ENCODE measurements around the gene ASAP2. TPM values are rescaled to one million over a fixed set of nuclear protein-coding genes. Genes with fewer than 3 reads are reported as not detected.
"Not testable (repeated sequence)": the region's sequence is repeated elsewhere in the genome, so short reads cannot be mapped to it uniquely, and the experiment has no call there.

Gene ASAP2
- polyA plus RNA-seq, 4 donors: 50.3 to 63.5 (median 58.3) TPM

GRCh38 chr2:9391961-9392720, 185.5 kb downstream of the ASAP2 start:
- DNase-seq (ENCODE audit: low read depth in 4 of 4, low spot score in 3 of 4): no peak

GRCh38 chr2:9392898-9393765, 186.5 kb downstream of the ASAP2 start:
- DNase-seq (ENCODE audit: low read depth in 4 of 4, low spot score in 3 of 4): no peak

- DNase-seq (ENCODE audit: low read depth in 4 of 4, low spot score in 3 of 4): no peak
Measured at GRCh38 chr2:9394816-9395215, 188.2 kb downstream of the ASAP2 start.

GRCh38 chr2:9397201-9397600, 190.6 kb downstream of the ASAP2 start:
- no peak for DNase-seq (ENCODE audit: low read depth in 4 of 4, low spot score in 3 of 4)

DNA sequence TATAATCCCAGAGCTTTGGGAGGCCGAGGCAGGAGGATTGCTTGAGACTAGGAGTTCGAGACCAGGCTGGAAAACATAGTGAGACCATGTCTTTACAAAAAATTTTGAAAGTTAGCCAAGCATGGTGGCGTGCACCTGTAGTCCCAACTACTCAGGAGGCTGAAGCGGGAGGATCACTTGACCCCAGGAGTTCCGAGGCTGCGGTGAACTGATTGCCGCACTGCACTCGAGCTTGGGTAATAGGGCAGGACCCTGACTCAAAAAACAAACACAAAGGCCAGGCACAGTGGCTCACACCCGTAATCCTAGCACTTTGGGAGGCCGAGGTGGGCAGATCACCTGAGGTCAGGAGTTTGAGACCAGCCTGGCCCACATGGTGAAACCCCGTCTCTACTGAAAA, 191.6 kb downstream of the ASAP2 start:
- DNase-seq (ENCODE audit: low read depth in 4 of 4, low spot score in 3 of 4): not testable (repeated sequence)

DNA sequence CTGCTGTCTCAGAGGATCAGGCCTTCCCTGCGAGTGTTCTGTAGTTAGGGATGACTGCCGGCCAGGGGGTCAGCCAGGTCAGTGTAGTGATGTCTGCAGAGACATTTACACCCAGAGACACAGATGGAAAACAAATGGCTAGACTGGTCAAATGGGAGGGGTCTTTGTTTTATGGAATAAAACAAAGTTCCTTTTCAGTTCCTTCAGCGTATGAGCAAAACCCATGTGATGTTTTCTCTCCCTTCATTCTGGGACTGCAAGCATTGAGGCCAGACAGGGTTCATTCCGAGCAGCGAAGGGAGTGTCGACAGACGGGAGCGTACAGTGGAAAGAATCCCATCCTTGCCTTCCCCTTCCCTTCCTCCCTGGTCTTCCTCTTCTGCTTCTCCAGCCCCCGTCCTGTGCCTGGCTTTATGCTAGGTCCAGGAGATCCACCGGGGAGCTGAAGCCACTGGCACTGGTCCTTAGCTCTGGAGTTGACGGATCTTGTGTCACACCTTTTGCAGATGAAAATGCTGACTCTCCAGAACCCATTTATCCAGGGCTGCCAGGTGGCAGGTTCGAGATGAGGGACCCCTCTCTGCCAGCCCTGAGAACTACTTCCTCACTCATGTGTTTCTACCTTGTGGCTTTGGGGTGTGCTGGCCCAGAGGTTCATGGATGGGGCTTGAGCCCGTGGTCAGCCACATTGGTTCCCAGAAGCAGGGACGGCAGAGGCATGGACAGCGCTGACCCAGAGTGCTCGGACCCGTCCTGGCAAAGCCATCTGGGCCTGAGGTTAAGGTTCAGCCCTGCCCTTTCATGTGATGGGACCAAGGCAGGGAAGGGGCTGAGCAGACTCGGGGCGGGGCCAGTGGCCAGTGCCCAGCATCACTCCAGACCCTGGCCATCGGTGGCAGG, 192.5 kb downstream of the ASAP2 start:
- peak in 1 of 4 donors; percentile 38 for DNase-seq (ENCODE audit: low read depth in 4 of 4, low spot score in 3 of 4)

DNA sequence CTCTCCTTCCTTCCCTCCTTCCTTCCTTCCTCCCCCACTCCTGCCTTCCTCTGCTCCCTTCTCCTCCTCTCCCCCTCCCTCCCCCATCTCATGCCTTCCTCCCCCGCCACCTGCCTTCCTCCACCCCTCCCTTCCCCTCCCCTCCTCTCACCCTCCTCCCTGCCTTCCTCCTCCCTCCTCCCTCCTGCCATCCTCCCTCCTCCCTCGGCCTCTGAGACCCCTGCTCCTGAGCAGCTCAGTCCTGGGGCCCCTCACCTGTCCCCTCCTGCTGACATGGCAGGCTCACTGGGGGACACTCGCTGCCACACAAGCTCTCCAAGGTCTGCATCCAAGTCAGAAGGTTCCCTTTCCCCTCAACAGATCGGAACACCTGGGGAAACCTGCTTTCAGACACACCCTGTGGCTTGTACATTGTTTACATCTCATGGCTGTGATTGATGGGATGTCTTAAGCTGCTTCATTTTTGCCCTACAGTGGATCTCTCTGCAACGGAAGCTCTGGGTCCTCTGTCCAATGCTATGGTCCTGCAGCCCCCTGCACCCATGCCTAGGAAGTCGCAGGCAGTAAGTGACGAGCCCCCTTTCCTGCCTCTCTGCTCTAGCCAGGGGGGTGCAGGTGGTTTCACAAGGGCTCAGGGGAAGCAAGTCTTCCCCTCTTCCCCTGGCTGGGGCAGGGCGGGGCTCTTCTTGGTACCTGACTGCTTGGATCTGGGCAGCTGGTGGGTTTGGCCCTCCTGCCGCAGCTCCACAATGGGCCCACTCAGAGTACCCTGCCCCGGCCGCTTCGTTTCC, 193.9 kb downstream of the ASAP2 start:
- DNase-seq (ENCODE audit: low read depth in 4 of 4, low spot score in 3 of 4): no peak

GRCh38 chr2:9401059-9401547, 194.5 kb downstream of the ASAP2 start:
- DNase-seq (ENCODE audit: low read depth in 4 of 4, low spot score in 3 of 4): no peak

DNA sequence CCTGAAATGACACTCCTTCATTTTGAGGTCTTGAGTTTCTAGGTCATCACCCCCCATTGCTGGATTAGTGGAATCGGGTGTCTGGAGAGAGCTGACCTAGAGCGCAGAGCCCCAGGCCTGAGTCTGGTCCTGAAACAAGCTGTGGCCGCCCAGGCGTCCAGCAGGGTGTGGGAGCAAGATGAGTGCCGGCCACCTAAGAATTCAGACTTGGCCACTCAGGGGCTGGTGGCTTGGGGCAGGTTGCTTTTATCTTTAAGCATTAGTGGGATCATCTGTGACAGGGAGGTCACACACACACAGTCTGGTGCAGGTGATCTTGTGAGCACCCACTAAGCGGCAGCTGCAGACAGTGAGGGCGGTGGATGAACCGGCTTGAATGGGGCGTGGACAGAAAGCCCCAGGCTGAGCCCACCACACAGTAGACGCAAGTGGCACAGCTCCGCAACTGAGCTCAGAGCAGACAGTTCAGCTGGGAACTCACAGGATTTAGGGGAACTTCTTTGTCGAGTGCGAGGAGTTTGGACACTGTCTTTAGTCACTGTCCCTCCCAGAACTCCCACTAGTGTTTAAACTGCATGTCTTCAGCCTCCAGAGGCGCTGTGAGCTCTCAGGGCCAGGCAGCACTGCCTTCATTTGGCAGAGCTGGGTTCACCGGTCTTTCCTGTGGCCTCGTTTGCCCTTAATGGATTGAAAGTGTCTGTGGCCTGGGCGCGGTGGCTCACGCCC, 195.2 kb downstream of the ASAP2 start:
- DNase-seq (ENCODE audit: low read depth in 4 of 4, low spot score in 3 of 4): no peak

DNA sequence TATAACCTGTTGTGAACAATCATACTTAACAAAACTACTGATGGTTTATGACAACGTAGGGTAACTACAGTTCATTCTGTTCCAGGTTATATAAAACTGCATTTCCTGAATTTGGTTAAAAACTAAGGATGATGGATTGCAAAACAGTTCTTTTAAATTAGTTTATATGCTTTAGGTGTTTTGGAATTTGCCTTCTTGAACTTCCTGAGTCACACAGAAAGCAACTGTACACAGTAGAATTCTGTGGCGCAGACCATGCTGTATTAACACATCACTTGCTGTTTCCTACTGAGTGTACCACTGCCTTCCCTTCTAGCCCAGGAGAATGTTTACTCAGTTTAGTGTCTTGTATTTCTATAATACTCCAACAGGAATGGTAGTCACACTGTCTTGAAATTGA, 197.3 kb downstream of the ASAP2 start:
- no peak for DNase-seq (ENCODE audit: low read depth in 4 of 4, low spot score in 3 of 4)

DNA sequence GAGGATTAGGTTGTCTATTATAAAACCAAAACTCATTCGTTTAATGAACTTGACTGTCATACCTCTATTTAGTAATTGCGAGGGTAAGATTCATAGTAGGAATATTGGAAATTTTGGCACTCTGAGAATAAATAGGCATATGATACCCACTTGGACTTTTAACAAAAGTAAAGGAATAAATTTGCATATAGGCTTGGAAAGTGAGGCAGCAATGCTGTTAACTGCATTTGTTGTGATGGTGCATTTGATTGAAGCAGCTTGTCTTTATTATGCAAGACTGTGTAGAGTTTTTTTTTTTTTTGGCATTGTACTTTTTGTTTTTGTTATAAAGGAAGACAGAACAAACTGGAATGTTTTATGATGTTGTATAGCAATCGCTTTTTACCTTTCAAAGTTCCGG, 197.8 kb downstream of the ASAP2 start:
- no peak for DNase-seq (ENCODE audit: low read depth in 4 of 4, low spot score in 3 of 4)

DNA sequence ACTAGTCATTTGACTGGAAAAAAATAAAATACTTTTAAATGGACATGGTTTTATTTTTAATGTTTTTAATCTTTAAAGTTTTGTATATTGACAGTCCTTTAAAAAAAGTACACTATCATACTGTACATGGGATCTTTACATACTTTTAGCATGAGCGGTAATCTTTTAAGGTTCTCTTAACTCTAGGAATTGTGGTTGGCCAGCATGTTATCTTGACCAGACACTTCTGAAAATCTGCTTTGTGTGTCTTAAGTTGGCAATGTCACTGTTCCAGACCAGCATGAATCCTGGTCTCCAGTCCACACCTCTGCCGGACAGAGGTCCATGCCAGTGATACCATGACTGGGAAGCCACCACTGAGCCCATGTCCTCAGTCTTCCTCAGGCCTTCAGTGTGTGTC, 199.0 kb downstream of the ASAP2 start:
- DNase-seq (ENCODE audit: low read depth in 4 of 4, low spot score in 3 of 4): no peak

DNA sequence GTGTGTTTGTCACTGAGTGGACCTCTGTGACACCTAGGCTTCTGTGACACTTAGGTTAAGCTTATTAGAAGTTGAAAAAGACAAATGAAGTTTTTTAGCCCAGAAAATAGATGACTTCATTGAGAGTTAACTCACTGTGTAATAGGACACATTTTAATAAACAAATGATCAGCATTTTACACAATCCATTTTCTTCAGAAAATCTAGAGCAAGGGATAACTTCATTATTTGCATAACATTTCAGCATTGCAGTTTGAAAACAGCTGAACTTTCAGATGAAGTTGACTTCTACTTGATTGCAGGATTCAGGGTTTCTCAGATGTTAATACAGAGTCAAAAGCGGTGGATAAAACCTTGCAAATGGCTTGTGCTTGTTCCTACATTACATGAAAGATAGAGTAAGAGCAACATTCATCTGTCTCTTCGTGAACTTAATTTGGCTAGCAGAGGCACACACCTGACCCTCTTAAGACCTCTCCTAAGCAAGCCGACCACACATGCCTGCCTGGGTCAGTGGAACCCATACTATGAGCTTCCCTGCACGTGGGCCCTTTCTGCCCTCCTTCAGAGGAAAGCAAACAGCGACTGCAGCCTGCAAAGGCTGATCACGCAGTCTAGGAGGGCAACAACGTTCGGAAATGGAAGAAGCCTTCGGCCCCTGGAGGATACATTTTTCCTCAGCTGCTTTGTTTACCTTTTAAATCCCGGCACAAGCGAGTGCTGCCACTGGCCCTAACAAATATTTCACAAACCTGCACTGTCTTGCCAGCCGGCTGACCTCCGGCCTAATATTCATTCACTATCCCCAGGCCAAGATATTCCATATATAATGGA, 200.1 kb downstream of the ASAP2 start:
- DNase-seq (ENCODE audit: low read depth in 4 of 4, low spot score in 3 of 4): no peak

- DNase-seq (ENCODE audit: low read depth in 4 of 4, low spot score in 3 of 4): no peak
Measured at GRCh38 chr2:9407363-9407811, 200.8 kb downstream of the ASAP2 start.

- no peak for DNase-seq (ENCODE audit: low read depth in 4 of 4, low spot score in 3 of 4)
Measured at GRCh38 chr2:9408641-9409151, 202.1 kb downstream of the ASAP2 start.

DNA sequence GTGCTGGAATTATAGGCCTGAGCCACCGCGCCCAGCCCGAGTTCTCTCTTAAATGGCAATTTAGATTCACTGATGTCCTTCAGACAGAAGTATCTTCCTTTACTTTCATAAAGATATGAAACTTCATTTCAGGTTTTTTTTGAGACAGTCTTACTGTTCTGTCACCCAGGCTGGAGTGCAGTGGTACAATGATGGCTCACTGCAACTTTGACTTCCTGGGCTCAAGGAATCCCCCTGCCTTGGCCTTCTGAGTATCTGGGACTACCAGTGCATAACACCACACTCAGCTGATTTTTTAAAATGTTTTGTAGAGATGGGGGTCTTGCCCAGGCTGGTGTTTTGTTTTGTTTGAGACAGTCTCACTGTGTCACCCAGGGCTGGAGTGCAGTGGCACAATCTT, 203.5 kb downstream of the ASAP2 start:
- no peak for DNase-seq (ENCODE audit: low read depth in 4 of 4, low spot score in 3 of 4)

DNA sequence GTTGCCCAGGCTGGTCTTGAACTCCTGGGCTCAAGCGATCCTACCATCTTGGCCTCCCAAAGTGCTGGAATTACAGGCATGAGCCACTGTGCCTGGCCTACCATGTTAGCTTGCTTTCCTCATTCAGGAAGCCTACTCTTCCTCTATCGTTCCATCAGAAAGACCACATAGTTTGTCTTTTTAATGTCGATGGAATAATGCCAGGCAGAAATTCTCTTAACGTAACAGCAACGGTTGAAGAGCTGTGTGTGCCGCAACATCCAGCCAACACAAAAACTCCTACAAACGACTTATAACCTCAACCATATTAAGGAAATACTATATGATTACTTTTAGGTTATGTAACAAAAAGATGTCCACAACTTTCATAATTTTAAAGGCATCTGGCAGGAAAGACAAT, 206.2 kb downstream of the ASAP2 start:
- DNase-seq (ENCODE audit: low read depth in 4 of 4, low spot score in 3 of 4): no peak
